Adrenal gland (tissue), 12 donors: ENCODE results near the gene VAMP8. TPM values are rescaled to one million over a fixed set of nuclear protein-coding genes. Genes with fewer than 3 reads are reported as not detected.

ENCODE experiments used
- DNase-seq, 7 donors: peaks; one replicate each; pipeline ENCODE4 v3.0.0-alpha.2; 2019 to 2020
- H3K27ac ChIP-seq, 5 donors: fragments of 200-600 bp; sonication (generic) in 4 of 5; 1 replicate in 3 of 5; 2 replicates in 2 of 5; pipeline versions ENCODE4 v1.5.1 to v1.8.0; 2016 to 2020; ENCODE audit warnings: mild to moderate bottlenecking in 1 of 5
- H3K27me3 ChIP-seq: fragments of 200-600 bp; 2 replicates; pipeline ENCODE4 v1.8.0; 2021
- H3K36me3 ChIP-seq, 2 donors: fragments of 200-600 bp; replicated peaks in 1 of 2; 1 replicate in 1 of 2; 2 replicates in 1 of 2; pipeline versions ENCODE4 v1.5.1 to v1.8.0; 2018 to 2022
- H3K4me1 ChIP-seq, 2 donors: fragments of 200-600 bp; replicated peaks in 1 of 2; 1 replicate in 1 of 2; 2 replicates in 1 of 2; pipeline versions ENCODE4 v1.5.1 to v1.8.0; 2018 to 2021
- H3K4me3 ChIP-seq, 4 donors: fragments of 200-600 bp; sonication (generic) in 3 of 4; one replicate each; pipeline ENCODE4 v1.5.1; 2016 to 2018
- H3K9me3 ChIP-seq, 3 donors: fragments of 200-600 bp; sonication (generic) in 1 of 3; replicated peaks in 1 of 3; 1 replicate in 2 of 3; 2 replicates in 1 of 3; pipeline versions ENCODE4 v1.5.1 to v1.8.0; 2016 to 2021
- CTCF ChIP-seq, 6 experiments: fragments of 450-650 bp in 4 of 6; fragments of 200-600 bp in 2 of 6; sonication (generic) in 1 of 6; IDR thresholded peaks; 1 replicate in 5 of 6; 2 replicates in 1 of 6; pipeline versions ENCODE4 v1.5.1 to v1.8.0; 2016 to 2021; ENCODE audit warnings: antibody characterized with exemption in 6 of 6, mild to moderate bottlenecking in 2 of 6, moderate library complexity in 1 of 6
- POLR2A ChIP-seq, 2 donors: fragments of 450-650 bp; IDR thresholded peaks; one replicate each; pipeline ENCODE4 v1.6.1; 2017; ENCODE audit warnings: antibody characterized with exemption in 2 of 2, mild to moderate bottlenecking in 2 of 2, moderate library complexity in 1 of 2
- WGBS, 4 donors: extraction: QIAGEN DNeasy Blood & Tissue Kit in 2 of 4; methylation state at CpG; one replicate each; pipeline versions ENCODE4 v1.1.5 to v1.1.7; 2013 to 2017; 5-methylcytosine and 5-hydroxymethylcytosine counted together
- intact Hi-C, 2 donors: fragments of 100-400 bp; cut with DNase I; formaldehyde crosslinking; loops; one replicate each; pipeline versions ENCODE4 v1.14.1 to v1.15.0; 2022 to 2023
- polyA plus RNA-seq, 3 donors: library from polyadenylated mRNA; stranded (reverse); fragments of 200-250 nt in 2 of 3; fragments of 350-450 nt in 1 of 3; fragmentation: Illumina TruSeq in 1 of 3; extraction: RNeasy Lipid Tissue Mini Kit (QIAGEN cat#74804) in 1 of 3; gene quantifications; one replicate each; pipeline ENCODE4 v1.2.3, GENCODE V29; 2013 to 2014
- total RNA-seq, 9 donors: library from RNA; depleted of rRNA in 4 of 9; stranded (reverse); fragments of >200 nt in 4 of 9; fragments of 120-200 nt in 1 of 9; fragmentation: NEBNext Ultra II Directional in 1 of 9; extraction: Animal tissue kit (Norgen Biotek cat#: 25700) in 1 of 9; gene quantifications; one replicate each; pipeline versions ENCODE4 v1.1.0 to v1.2.4, GENCODE V29; 2013 to 2023
- donor health status: healthy with polysubstance abuse.
- donor health status: Bipolar disorder and iron deficiency.
- donor health status: DM: yes; HTN: yes; CAD: no.
- donor health status: DM: no; HTN: no; CAD: no.
- donor health status: DM: no; HTN: no; CAD: no.
- donor health status: DM: yes; HTN: yes; CAD: no.

VAMP8 gene
- total and polyA plus RNA-seq, 12 donors: 8.0 to 108 (median 48.5) TPM

- 85 to 89% (median 87%) methylated on average over 9 of the region's 9 CpGs for WGBS, 4 donors
- intact Hi-C loops: no loop called here
- H3K27ac ChIP-seq: no peak overlapping the region
Observed at GRCh38 chr2:85607268-85608215, 30.2 kb downstream of the VAMP8 start.

GRCh38 chr2:85611217-85611704 lies 33.9 kb downstream of the VAMP8 start:
- Histone ChIP-seq H3K36me3 (peaks cover 0 to 20% of the 10 kb centered on the region in 2 donors), H3K27ac (peak overlapping the region; percentile 13 to 91 (median 73)), H3K4me1 (peaks cover 3 to 5% of the 10 kb centered on the region in 2 donors), H3K27me3 (no peaks in the 10 kb centered on the region), H3K4me3 (peak overlapping the region in 3 of 4 donors; percentile 54 to 85 (median 62)), H3K9me3 (no peaks in the 10 kb centered on the region)
- WGBS, 4 donors: 4 to 6% (median 6%) methylated on average over 21 to 24 of the region's 24 CpGs
- DNase-seq: no peak
- TF ChIP-seq CTCF (IDR thresholded peaks at IDR 0.05) (no peak), POLR2A (IDR thresholded peaks at IDR 0.05) (no peak)
- intact Hi-C loops: no loop called here

More at GRCh38 chr2:85607268-85608215, 30.2 kb downstream of the VAMP8 start:
- Histone ChIP-seq H3K27me3 (no peaks in the 10 kb centered on the region), H3K4me3 (no peak overlapping the region), H3K4me1 (peaks cover 13 to 24% of the 10 kb centered on the region in 2 donors), H3K9me3 (no peaks in the 10 kb centered on the region), H3K36me3 (peaks cover 0 to 20% of the 10 kb centered on the region in 2 donors)
- DNase-seq: peak in 1 of 7 donors; percentile 4
- TF ChIP-seq CTCF (IDR thresholded peaks at IDR 0.05) (no peak), POLR2A (IDR thresholded peaks at IDR 0.05) (no peak)

GRCh38 chr2:85611705-85612587 lies 34.6 kb downstream of the VAMP8 start, which contains the start of gene C2orf68:
Gene C2orf68 (minus strand): TSS chr2:85612066. CDS start chr2:85611984, 82 bp downstream.
- Histone ChIP-seq H3K9me3 (no peaks in the 10 kb centered on the region), H3K27me3 (no peaks in the 10 kb centered on the region), H3K27ac (peak within 1 kb of the TSS; percentile 53 to 91 (median 76)), H3K4me1 (peaks cover 7 to 9% of the 10 kb centered on the region in 2 donors), H3K36me3 (peaks cover 0 to 20% of the 10 kb centered on the region in 2 donors), H3K4me3 (peak within 1 kb of the TSS in 3 of 4 donors; percentile 54 to 85 (median 62))
- peak; percentile 88 to 93 (median 90) for DNase-seq
- 8 to 27% (median 17%) methylated on average over 30 to 73 of the region's 73 CpGs for WGBS, 4 donors
- peak in 1 of 6 experiments; percentile 6 for TF ChIP-seq CTCF (IDR thresholded peaks at IDR 0.05)
- TF ChIP-seq POLR2A (IDR thresholded peaks at IDR 0.05): peak in 1 of 2 donors; percentile 54
- intact Hi-C loops: no loop called here
